Endothelial cell of umbilical vein (primary cell): ENCODE results near the gene SUMF1. TPM values are rescaled to one million over a fixed set of nuclear protein-coding genes. Genes with fewer than 3 reads are reported as not detected.
"Not testable (repeated sequence)": the region's sequence is repeated elsewhere in the genome, so short reads cannot be mapped to it uniquely, and the experiment has no call there.

ENCODE experiments used
- BruUV-seq: library from RNA; stranded (reverse); fragments of 400-500 nt; replicated peaks from 2 replicates; lab custom pipeline; 2021; lab: Mats Ljungman, UMichigan
- CTCF ChIA-PET: fragments of 300-600, 350-600 bp; sonication (Branson Sonifier 250); formaldehyde crosslinking; loops from one replicate; lab custom pipeline; 2021; ENCODE audit warnings: antibody characterized with exemption, inconsistent platforms; lab: Charles Lee
- POLR2A ChIA-PET: fragments of 300-600, 350-600 bp; sonication (Branson Sonifier 250); formaldehyde crosslinking; loops from one replicate; lab custom pipeline; 2021; ENCODE audit warnings: antibody characterized with exemption, inconsistent platforms; lab: Charles Lee
- DNase-seq: peaks from one replicate; pipeline ENCODE4 v3.0.0-alpha.2; 2011; ENCODE audit warnings: low read depth, low spot score
- FAIRE-seq: peaks from 2 replicates; lab custom pipeline; 2011; peaks lifted over from hg19 to GRCh38; lab: Jason Lieb, UNC
- H2AFZ ChIP-seq: 2 replicates; pipeline ENCODE4 v1.6.0; 2012; ENCODE audit warnings: low read depth, low read length, control low read depth, inconsistent platforms
- H3K27ac ChIP-seq: 2 replicates; pipeline ENCODE4 v1.5.1; 2011; ENCODE audit warnings: low read depth, mild to moderate bottlenecking, control low read depth, low read length, moderate library complexity; ENCODE audit not compliant: insufficient read depth
- H3K27me3 ChIP-seq, 2 experiments: 2 replicates each; pipeline versions ENCODE4 v1.6.0 to v1.6.1; 2011; ENCODE audit warnings: low read length in 2 of 2, mixed read lengths in 1 of 2; ENCODE audit not compliant: control insufficient read depth in 2 of 2, insufficient read depth in 2 of 2
- H3K36me3 ChIP-seq, 2 experiments: 2 replicates in 1 of 2; 3 replicates in 1 of 2; pipeline ENCODE4 v1.5.1; 2011; ENCODE audit warnings: low read length in 2 of 2, mild to moderate bottlenecking in 1 of 2, moderate library complexity in 1 of 2; ENCODE audit not compliant: control insufficient read depth in 2 of 2, insufficient read depth in 2 of 2; ENCODE audit errors: extremely low read depth in 1 of 2
- H3K4me1 ChIP-seq: 3 replicates; pipeline ENCODE4 v1.5.1; 2011; ENCODE audit warnings: mild to moderate bottlenecking, low read length; ENCODE audit not compliant: control insufficient read depth, insufficient read depth; ENCODE audit errors: extremely low read depth
- H3K4me2 ChIP-seq: 2 replicates; pipeline ENCODE4 v1.6.1; 2011; ENCODE audit warnings: low read length, control low read depth, mixed read lengths; ENCODE audit not compliant: insufficient read depth
- H3K4me3 ChIP-seq, 3 experiments: fragments of 200-600 bp in 1 of 3; sonication (generic), shearing (Covaris generic) in 1 of 3; replicated peaks in 1 of 3; 2 replicates each; pipeline ENCODE4 v1.5.1; 2011 to 2016; ENCODE audit warnings: control low read depth in 3 of 3, low read length in 3 of 3, mild to moderate bottlenecking in 2 of 3, inconsistent platforms in 1 of 3, low read depth in 1 of 3, moderate library complexity in 1 of 3; ENCODE audit not compliant: insufficient read depth in 1 of 3
- H3K79me2 ChIP-seq: 2 replicates; pipeline ENCODE4 v1.6.0; 2012; ENCODE audit warnings: low read length, inconsistent platforms; ENCODE audit not compliant: control insufficient read depth, insufficient read depth
- H3K9ac ChIP-seq: replicated peaks from 2 replicates; pipeline ENCODE3; 2011; ENCODE audit warnings: low read length, control low read depth; ENCODE audit not compliant: insufficient read depth; ENCODE audit errors: extremely low read depth
- H3K9me1 ChIP-seq: replicated peaks from 3 replicates; pipeline ENCODE4 v1.6.0; 2011; ENCODE audit warnings: mild to moderate bottlenecking, low read length; ENCODE audit not compliant: control insufficient read depth, insufficient read depth; ENCODE audit errors: extremely low read depth
- H3K9me3 ChIP-seq: replicated peaks from 2 replicates; pipeline ENCODE4 v1.5.1; 2012; ENCODE audit warnings: low read length, inconsistent platforms; ENCODE audit not compliant: control insufficient read depth, insufficient read depth
- H4K20me1 ChIP-seq: replicated peaks from 2 replicates; pipeline ENCODE3; 2011; ENCODE audit warnings: mild to moderate bottlenecking, low read length; ENCODE audit not compliant: control insufficient read depth, insufficient read depth; ENCODE audit errors: extremely low read depth
- CTCF ChIP-seq, 2 donors: IDR thresholded peaks; 1 replicate in 1 of 2; 2 replicates in 1 of 2; pipeline ENCODE4 v1.5.1; 2011; ENCODE audit warnings: low read length in 2 of 2, mild to moderate bottlenecking in 2 of 2, moderate library complexity in 2 of 2, control low read depth in 1 of 2, inconsistent platforms in 1 of 2, low read depth in 1 of 2; ENCODE audit not compliant: insufficient read depth in 1 of 2; ENCODE audit errors: extremely low read depth in 1 of 2
- EZH2 ChIP-seq: IDR thresholded peaks from 2 replicates; pipeline ENCODE4 v1.6.1; 2012; ENCODE audit warnings: borderline replicate concordance, low read depth, mild to moderate bottlenecking, moderate library complexity, low read length, inconsistent platforms; ENCODE audit not compliant: severe bottlenecking
- GATA2 ChIP-seq: IDR thresholded peaks from 2 replicates; pipeline ENCODE4 v1.7.0; 2011; ENCODE audit warnings: low read depth, mild to moderate bottlenecking, moderate library complexity, mixed read lengths, low read length; ENCODE audit not compliant: insufficient read length, insufficient read depth
- JUN ChIP-seq: IDR thresholded peaks from 2 replicates; pipeline ENCODE4 v1.6.1; 2011; ENCODE audit warnings: borderline replicate concordance, low read depth; ENCODE audit not compliant: insufficient read length, insufficient read depth
- MAX ChIP-seq: IDR thresholded peaks from 2 replicates; pipeline ENCODE4 v1.6.1; 2011; ENCODE audit not compliant: insufficient read depth, insufficient read length
- MYC ChIP-seq: IDR thresholded peaks from one replicate; pipeline ENCODE4 v1.6.1; 2011; ENCODE audit warnings: mild to moderate bottlenecking, low read depth, low read length
- POLR2A ChIP-seq: IDR thresholded peaks from 2 replicates; pipeline ENCODE4 v1.6.1; 2012; ENCODE audit warnings: low read depth, mild to moderate bottlenecking, control low read depth, low read length
- POLR2AphosphoS5 ChIP-seq: IDR thresholded peaks from 2 replicates; pipeline ENCODE4 v1.6.1; 2012; ENCODE audit warnings: low read depth, mild to moderate bottlenecking, control low read depth, low read length, moderate library complexity; ENCODE audit not compliant: insufficient read depth
- dilution Hi-C: fragments of 300-500 bp; cut with MboI; formaldehyde crosslinking; loops from one replicate; pipeline ENCODE4 v1.15.0; 2019; ENCODE audit warnings: low sequenced_read_pairs; ENCODE audit not compliant: extremely low pct_ligation_motif_present
- intact Hi-C: fragments of 100-400 bp; cut with micrococcal nuclease; formaldehyde crosslinking; loops from one replicate; pipeline ENCODE4 v1.10.0; 2022
- polyA plus RNA-seq, 4 experiments: library from polyadenylated mRNA; depleted of rRNA in 3 of 4; stranded (reverse) in 3 of 4; unstranded in 1 of 4; fragments of >200 nt; gene quantifications; 2 replicates each; pipeline versions ENCODE4 v1.2.1 to v1.2.3, GENCODE V29; 2011 to 2012; ENCODE audit warnings: missing spikeins in 1 of 4
- total RNA-seq: library from RNA; stranded (reverse); gene quantifications from 2 replicates; pipeline ENCODE4 v1.2.3, GENCODE V29; 2021

SUMF1 gene
- total and polyA plus RNA-seq, 2 donors (not counting 3 experiments of a cell fraction or from before 2014, with no cell fraction given) = 31.5 to 46.8 TPM

GRCh38 chr3:4332574-4332973 lies 134.5 kb downstream of the SUMF1 start:
- no peak overlapping the region for H3K9ac ChIP-seq
- ChIA-PET CTCF (interaction anchor here (1.7 kb wide), 1 partner anchor 252 kb away, joined by 4 read pairs; no protein-coding TSS in a partner anchor), POLR2A (no interaction called here)
- intact Hi-C loops = no loop called here
- H4K20me1 ChIP-seq = no peaks in the 10 kb centered on the region
- no peaks in the 10 kb centered on the region for H3K79me2 ChIP-seq
- BruUV-seq = no TSS peak
- H3K36me3 ChIP-seq = no peaks in the 10 kb centered on the region
- H3K27me3 ChIP-seq = no peaks in the 10 kb centered on the region
- no peak for TF ChIP-seq POLR2AphosphoS5
- no peak for TF ChIP-seq EZH2
- TF ChIP-seq JUN = no peak
- H3K4me2 ChIP-seq = no peak overlapping the region
- no peaks in the 10 kb centered on the region for H3K9me3 ChIP-seq
- dilution Hi-C loops = no loop called here
- no peak overlapping the region for H2AFZ ChIP-seq
- H3K4me1 ChIP-seq = no peaks in the 10 kb centered on the region
- FAIRE-seq (no peak), DNase-seq (no peak)
- H3K9me1 ChIP-seq = no peaks in the 10 kb centered on the region
- H3K27ac ChIP-seq = no peak overlapping the region
- H3K4me3 ChIP-seq = no peak overlapping the region

GRCh38 chr3:4332111-4332510 lies 135.0 kb downstream of the SUMF1 start:
- intact Hi-C loops = no loop called here
- H2AFZ ChIP-seq = no peak overlapping the region
- no peak overlapping the region for H3K4me3 ChIP-seq
- no peaks in the 10 kb centered on the region for H4K20me1 ChIP-seq
- no peaks in the 10 kb centered on the region for H3K79me2 ChIP-seq
- FAIRE-seq (no peak), DNase-seq (no peak)
- H3K4me2 ChIP-seq = no peak overlapping the region
- CTCF ChIA-PET = interaction anchor here (1.7 kb wide), 1 partner anchor 253 kb away, joined by 4 read pairs; no protein-coding TSS in a partner anchor
- dilution Hi-C loops = no loop called here
- POLR2A ChIA-PET = no interaction called here
- no peaks in the 10 kb centered on the region for H3K9me3 ChIP-seq
- BruUV-seq = no TSS peak
- TF ChIP-seq POLR2AphosphoS5 = no peak
- TF ChIP-seq GATA2 = no peak
- TF ChIP-seq EZH2 = no peak
- no peak for TF ChIP-seq CTCF (IDR thresholded peaks at IDR 0.05; ENCODE audit: extremely low read depth in 1 of 2, insufficient read depth in 1 of 2, low read depth in 1 of 2, low read length in 2 of 2)
- TF ChIP-seq MAX = no peak
- no peak for TF ChIP-seq JUN
- no peak for TF ChIP-seq POLR2A
- no peak for TF ChIP-seq MYC
- no peak overlapping the region for H3K27ac ChIP-seq
- H3K9me1 ChIP-seq = no peaks in the 10 kb centered on the region
- no peaks in the 10 kb centered on the region for H3K36me3 ChIP-seq
- H3K9ac ChIP-seq = no peak overlapping the region
- no peaks in the 10 kb centered on the region for H3K27me3 ChIP-seq
- H3K4me1 ChIP-seq = no peaks in the 10 kb centered on the region

- H3K9me1 ChIP-seq, H3K9ac ChIP-seq, dilution Hi-C loops, DNase-seq, CTCF ChIA-PET, H2AFZ ChIP-seq, FAIRE-seq, H4K20me1 ChIP-seq, H3K27me3 ChIP-seq, intact Hi-C loops, H3K9me3 ChIP-seq, H3K27ac ChIP-seq, H3K4me3 ChIP-seq, BruUV-seq, H3K79me2 ChIP-seq, POLR2A ChIA-PET, H3K4me1 ChIP-seq, H3K4me2 ChIP-seq, H3K36me3 ChIP-seq: not testable (repeated sequence)
These were observed 137.3 kb downstream of the SUMF1 start for GRCh38 chr3:4329806-4330205.
